HG03064 (cell line): ENCODE data around the gene WNT3A.
A peak's percentile ranks its signal among the peaks of the same experiment; 100 is the strongest.

Experiments
- ATAC-seq: cut with Tn5 transposase; IDR thresholded peaks from one replicate; pipeline ENCODE4 v1.9.1; 2021; ENCODE audit warnings: low read depth; ENCODE audit not compliant: unreplicated experiment

The WNT3A gene

DNA sequence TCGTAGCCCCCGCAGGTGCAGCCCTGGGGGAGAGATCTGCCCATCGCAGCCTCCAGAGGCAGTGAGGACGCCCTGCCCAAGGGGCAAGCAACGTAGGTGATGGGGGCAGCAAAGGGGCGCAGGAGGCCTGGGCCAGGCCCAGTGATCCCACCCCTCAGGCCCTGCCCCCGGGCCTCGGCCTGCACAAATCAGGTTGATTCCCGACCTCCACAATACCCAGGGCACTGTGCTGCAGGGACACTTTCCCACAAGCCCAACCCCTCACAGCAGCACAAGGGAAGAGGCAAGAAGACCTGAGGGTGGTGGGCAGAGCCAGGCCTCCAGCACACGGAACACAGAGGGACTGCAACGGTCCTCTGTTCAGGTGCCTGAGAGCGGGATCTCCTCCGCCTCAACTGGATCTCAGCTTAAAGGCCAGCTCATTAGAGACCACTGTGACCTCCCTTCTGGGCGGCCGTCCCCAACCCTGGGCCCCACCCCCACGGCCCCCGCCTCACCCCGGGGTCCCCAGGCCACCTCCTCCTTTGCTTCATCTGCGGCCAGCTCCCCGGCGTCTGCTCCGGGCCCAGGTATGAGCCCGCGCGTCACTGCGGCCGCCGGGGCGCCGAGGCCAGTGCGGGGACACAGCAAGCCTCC lies 74.9 kb downstream of the WNT3A start:
- peak; percentile 34 for ATAC-seq

DNA sequence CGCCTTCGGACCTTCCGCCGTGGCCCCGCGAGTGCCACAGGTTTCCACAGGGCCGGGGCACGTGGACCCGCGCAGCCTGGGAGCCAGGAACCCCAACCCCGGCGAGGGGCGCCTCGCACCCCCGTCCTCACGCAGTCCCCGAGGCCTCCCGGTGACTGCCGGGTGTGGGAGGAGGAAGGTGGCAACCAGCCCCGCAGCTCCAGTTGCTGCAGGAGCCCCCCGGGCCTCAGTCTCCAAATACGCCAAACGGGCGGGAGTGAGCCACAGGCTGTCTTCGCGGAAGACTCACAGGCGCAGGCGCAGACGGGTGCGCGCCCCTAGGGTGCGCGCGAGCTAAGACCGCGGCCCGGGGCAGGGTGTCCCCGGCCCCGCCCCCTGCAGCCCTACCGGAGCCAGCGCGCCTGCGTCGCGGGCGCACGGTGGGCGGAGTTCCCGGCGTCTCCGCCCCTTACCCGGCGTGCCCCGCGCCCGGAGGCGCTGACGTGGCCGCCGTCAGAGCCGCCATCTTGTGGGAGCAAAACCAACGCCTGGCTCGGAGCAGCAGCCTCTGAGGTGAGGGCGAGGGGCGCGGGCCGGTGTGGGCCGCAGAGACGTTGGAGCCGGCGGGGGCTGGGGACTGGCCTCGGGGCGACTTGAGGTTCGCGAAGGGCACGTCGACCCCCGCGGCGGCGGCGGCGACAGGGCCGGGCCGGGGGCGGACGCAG lies 75.6 kb downstream of the WNT3A start, which contains the start of gene ARF1:
ARF1 (plus strand) TSS at position 495 of the 704 bp plus-strand sequence. CDS start 14,407 bp downstream, outside the sequence.
- peak; percentile 70 for ATAC-seq

DNA sequence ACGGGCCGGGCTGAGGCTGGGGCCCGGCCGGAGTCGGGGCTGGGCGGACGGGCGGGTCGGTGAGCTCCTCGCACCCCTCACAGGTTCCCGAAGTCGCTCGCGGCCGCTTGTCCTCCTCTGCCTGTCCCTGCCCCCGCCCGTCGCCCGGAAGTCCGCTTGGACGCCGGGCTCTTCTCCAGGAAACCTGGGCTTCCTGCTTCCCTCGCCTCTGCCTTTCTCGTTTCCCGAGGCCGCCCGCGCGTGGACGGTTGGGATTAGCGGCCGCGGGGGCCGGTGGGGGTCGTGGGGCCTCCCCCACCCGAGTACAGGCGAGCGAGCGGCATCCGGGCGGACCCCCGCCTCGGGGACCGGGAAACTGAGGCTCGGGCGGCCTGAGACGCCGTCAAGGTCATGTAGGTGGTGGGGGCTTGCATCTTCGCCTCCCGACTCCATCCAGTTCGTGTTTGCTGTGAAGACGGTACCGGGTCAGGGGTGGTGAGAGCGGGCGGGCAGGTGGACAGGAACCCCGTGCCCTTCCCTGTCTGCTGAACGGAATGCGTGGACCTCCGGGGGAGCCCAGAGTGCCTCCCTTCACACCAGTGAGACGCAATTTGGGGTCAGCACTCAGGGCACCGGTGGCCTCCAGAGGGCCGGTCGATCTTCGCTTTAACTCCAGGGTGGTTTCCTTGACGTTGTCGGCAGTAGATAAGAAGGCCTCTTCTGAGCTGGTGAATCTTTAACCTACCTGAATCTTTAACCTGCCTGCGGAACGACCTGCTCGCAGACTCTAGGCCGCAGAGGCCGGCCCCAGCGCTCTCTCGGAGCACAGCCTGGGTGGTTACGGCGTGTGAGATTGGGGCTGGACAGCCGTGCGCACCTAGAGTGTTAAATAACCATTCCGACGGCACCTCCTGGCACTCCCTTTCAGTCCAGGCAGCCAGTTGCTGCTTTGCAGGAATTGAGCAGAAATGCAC lies 76.4 kb downstream of the WNT3A start:
- peak; percentile 24 for ATAC-seq

- ATAC-seq = no peak
Measured at GRCh38 chr1:228083871-228084278, 77.1 kb downstream of the WNT3A start.

GRCh38 chr1:228084325-228084724 lies 77.5 kb downstream of the WNT3A start:
- ATAC-seq = no peak

GRCh38 chr1:228084797-228085196 lies 78.0 kb downstream of the WNT3A start:
- no peak for ATAC-seq

GRCh38 chr1:228085287-228085951 lies 78.6 kb downstream of the WNT3A start:
- ATAC-seq = no peak

DNA sequence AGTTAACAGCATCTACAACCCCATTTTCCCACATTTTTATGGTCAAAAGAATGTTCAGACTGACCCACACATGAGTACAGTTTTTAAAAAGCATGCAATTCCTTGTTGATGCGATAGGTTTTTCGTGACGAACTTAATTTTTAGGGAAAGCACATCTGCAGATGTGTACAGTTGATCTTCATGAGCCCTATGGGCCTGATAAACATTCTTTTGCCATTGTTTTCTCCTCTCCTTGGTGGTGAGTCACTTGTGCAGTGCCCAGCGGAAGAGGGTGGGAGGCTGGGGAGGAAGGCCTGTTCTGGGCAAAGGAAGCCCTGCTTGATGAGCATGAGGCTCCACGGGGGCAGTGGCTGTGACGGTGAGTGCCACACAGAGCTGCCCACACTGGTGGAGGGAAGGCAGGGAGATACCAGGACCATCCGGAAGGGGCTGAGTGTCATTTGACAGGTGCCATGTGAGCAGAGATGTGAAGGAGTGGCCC lies 81.0 kb downstream of the WNT3A start:
- no peak for ATAC-seq

- no peak for ATAC-seq
Measured at GRCh38 chr1:228088586-228089498, 82.0 kb downstream of the WNT3A start.

GRCh38 chr1:228089519-228090380 lies 83.0 kb downstream of the WNT3A start:
- ATAC-seq = no peak

GRCh38 chr1:228090613-228091081 lies 83.8 kb downstream of the WNT3A start:
- no peak for ATAC-seq

DNA sequence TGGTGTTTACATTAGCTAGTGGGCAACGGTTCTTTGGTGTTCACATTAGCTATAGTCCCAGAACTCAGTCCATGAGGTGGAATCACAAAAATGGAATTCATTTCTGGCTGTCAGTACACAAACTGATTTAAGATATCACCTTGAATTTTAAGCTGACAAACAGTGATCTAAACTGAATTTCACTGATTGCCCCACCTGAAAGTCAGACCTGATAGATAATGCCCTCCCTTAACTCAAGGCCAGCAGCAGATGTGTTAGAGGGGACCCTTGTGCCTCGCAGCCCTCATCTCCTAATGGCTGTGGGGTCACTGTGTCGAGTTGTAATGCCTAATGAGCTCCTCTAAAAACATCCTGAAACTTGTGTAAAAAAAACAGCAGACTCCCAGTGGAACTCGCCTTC lies 84.3 kb downstream of the WNT3A start:
- ATAC-seq = no peak

- ATAC-seq = no peak
Measured at GRCh38 chr1:228092342-228093049, 85.7 kb downstream of the WNT3A start.

- ATAC-seq = no peak
Measured at GRCh38 chr1:228093050-228093906, 86.5 kb downstream of the WNT3A start.

DNA sequence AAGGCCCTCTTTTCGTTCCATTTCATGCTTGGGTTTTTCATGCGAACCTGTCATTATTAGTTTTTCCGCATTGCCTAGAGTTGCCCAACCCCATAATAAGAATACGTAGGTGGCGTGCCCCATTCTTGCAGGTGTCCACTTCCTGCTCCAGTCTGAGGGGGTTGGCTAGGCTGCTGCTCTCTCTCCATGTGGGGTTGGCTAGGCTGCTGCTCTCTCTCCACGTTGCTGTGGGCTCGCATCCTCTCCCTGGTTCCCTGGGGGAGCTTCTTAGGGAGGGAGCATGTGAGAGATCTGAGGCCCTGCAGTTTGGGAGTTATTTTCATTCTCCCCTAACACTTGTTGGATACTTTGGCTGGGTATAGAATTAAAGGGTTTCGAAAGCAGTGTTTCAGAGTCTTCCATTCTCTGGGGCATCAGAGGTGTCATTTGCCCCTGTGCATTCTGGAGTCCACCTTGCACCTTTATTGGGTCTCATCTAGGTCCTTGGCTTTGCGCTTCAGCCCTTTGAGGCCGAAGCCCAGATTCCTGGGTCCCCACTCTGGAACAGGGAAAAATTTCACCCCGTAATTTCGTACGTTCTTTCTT lies 87.7 kb downstream of the WNT3A start:
- ATAC-seq = no peak

- no peak for ATAC-seq
Measured at GRCh38 chr1:228095161-228095560, 88.4 kb downstream of the WNT3A start.
